GM12874 (cell line): ENCODE results near the gene TTLL5.
A peak's percentile ranks its signal among the peaks of the same experiment; 100 is the strongest.

Experiments
- TF ChIP-seq, protein P1 (sequence below): IDR thresholded peaks from 2 replicates; pipeline ENCODE4 v1.5.1; 2011; ENCODE audit warnings: low read depth, mild to moderate bottlenecking, control low read depth, low read length, moderate library complexity; ENCODE audit not compliant: insufficient read depth

The TTLL5 gene

DNA sequence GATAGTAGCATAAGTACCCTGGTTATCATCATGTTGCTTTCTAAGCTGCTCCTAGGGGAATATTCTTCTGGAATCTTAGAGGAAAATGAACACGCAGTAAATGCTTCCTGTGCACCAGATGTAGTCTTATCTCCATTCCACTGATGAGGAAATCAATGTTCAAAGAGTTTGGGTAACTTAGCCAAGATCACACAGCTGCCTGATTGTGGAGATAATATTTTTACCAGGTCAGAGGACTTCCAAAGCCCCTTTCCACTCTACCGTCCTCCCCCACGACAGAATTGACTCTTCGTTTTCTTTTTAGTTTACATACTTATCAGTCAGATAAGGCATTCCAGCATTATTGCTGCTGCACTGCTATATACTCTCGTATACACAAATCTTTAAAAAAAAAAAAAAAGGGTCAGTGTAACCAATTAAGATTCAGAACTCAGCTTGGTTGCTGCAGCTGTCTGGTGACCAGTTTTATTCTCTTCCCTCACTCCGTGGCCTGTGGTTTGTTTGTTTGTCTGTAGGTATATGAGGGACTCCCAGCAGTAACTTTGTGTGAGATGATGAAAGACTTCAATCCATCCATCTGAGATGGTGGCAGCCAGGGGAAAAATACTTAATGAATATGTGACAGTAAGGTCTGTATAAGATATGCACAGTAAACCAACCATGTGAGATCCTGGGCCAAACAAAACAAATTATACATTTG, 210.3 kb downstream of the TTLL5 start:
- TF ChIP-seq, protein P1, sequence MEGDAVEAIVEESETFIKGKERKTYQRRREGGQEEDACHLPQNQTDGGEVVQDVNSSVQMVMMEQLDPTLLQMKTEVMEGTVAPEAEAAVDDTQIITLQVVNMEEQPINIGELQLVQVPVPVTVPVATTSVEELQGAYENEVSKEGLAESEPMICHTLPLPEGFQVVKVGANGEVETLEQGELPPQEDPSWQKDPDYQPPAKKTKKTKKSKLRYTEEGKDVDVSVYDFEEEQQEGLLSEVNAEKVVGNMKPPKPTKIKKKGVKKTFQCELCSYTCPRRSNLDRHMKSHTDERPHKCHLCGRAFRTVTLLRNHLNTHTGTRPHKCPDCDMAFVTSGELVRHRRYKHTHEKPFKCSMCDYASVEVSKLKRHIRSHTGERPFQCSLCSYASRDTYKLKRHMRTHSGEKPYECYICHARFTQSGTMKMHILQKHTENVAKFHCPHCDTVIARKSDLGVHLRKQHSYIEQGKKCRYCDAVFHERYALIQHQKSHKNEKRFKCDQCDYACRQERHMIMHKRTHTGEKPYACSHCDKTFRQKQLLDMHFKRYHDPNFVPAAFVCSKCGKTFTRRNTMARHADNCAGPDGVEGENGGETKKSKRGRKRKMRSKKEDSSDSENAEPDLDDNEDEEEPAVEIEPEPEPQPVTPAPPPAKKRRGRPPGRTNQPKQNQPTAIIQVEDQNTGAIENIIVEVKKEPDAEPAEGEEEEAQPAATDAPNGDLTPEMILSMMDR = no peak

DNA sequence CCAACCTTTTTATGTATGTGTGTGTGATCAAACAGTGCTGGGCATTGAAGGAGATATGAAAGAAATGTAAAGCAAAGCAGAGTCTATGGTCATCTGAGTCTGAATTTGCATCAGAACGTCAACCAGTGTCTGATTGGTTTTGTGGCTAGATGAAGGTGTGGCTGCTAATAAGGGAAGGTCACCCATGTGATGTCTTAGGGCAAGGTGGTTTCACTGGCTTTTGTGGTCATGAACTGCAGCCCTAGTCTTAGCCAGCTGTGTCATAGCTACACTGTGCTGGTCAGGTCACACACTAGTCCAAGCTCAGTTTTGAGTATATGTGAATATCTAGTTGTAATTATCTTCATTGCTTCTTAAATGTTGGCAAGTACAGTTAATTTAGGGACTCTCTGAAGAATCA, 214.9 kb downstream of the TTLL5 start:
- TF ChIP-seq, protein P1 = no peak

DNA sequence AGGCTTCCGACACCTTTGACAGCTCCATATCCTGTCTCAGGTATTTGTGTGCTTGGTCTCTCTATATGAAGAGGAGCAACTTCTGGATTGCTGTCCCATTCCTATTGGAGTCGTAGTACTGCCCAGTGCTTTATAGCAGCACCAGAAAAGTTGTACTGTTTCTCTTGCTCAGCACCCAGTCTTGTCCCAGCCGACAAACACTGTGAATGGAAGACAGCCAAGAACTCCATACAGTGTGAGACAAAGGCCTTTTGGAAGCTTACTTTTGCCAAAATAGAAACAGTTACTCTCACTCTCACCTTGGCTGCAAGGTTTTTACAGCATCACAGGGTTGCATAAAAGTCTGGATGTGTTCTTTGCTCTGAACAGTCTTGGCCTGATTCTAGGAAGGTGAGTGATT, 215.5 kb downstream of the TTLL5 start:
- TF ChIP-seq, protein P1 = no peak

DNA sequence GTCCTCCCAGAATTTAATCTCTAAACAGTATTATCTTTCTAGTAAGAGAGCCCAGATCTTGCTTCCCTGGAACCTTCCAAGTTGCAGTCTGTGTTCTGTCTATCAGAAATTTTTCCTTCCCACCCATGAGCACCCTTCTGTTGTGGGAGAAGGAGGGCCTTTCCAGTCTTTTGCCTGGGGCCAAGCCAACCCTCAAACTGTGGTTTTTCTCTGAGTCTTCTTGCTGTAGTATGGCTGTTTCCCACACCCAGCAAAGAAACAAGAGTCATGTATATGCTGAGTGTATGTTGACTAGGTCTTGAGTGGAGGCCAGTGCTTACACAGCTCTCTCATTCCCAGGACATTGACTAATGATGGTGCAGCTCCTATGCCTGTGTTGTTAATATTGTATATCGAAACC, 216.2 kb downstream of the TTLL5 start:
- TF ChIP-seq, protein P1 = no peak

DNA sequence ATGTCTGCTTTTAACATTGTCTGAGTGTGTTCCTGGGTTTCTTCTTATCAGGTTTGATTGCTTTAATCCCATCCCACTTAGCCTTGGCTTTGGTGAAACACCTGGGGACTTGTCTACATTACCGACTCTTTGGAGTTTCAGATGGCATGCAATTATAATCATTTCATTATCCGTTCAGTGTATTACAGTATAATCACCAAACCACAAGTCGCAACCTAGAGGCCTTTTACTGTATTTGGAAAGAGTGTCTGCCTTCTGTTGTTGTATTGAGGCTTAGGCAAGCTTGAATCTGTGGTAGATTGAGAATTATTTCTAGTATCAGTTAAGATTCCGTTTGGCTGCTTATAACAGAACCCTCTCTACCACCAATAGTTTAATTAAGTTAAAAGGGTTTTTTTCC, 216.8 kb downstream of the TTLL5 start:
- TF ChIP-seq, protein P1 = no peak

DNA sequence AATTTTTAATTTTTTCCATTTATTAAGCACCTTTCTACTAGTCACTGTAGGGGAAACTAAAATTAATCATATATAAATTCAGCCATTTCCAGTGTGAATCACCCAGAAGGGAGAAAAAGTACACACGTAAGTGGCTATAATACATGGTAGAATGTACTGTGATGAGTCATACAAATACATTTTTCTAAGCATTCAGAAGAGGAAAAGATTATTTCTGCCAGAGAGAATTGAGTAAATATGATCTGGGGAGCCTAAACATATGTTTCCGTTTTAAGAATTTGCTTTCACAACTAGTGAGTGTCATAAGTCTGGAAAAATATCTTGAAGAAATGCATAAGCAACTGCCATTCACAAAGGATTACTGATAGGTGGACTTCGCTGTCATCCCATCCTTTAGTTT, 218.0 kb downstream of the TTLL5 start:
- TF ChIP-seq, protein P1 = no peak

DNA sequence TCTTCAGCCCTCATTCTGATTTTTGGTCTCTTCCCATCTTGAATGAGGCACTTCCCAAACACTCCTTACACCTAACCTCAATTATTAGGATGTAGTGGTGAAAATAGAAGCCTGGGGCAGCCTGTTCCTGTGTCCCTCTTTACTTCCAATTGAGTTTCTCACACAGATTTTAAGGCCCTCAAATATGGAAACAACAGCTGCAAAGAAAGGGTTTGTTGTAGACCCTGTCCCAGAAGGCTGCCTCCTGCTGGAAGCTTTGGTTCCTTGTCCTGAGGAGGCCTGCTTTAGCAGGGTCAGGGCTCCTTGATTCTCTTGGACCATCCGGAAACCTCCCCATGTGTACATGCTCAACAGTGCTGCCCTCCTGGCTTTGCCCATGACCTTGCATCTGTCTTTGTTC, 219.5 kb downstream of the TTLL5 start:
- TF ChIP-seq, protein P1 = peak; percentile 31; the same call in 1 of the 2 replicates
